WTC11 (cell line): Measurements from ENCODE around the gene CD180. TPM values are rescaled to one million over a fixed set of nuclear protein-coding genes. Genes with fewer than 3 reads are reported as not detected.

Experiments used
- ATAC-seq: fragments of 200-7000 bp; cut with Tn5 transposase; 2 replicates; pipeline ENCODE4 v1.10.0; 2021; ENCODE audit warnings: mild to moderate bottlenecking, moderate library complexity
- CTCF ChIA-PET: fragments of 300-600 bp; sonication (Branson Sonifier 250); formaldehyde crosslinking; loops from one replicate; lab custom pipeline; 2021; ENCODE audit warnings: antibody characterized with exemption; lab: Charles Lee
- POLR2A ChIA-PET: fragments of 350-600 bp; sonication (Branson Sonifier 250); formaldehyde crosslinking; loops from one replicate; lab custom pipeline; 2021; ENCODE audit warnings: antibody characterized with exemption; lab: Charles Lee
- DNase-seq: peaks from one replicate; pipeline ENCODE4 v3.0.0; 2021; ENCODE audit warnings: low spot score
- H3K27ac Mint-ChIP-seq: 2 replicates; pipeline ENCODE4 v1.8.0; 2021; ENCODE audit warnings: mixed read lengths
- H3K27me3 Mint-ChIP-seq: 2 replicates; pipeline ENCODE4 v1.8.0; 2021; ENCODE audit warnings: low read depth, mild to moderate bottlenecking, moderate library complexity, mixed read lengths
- H3K36me3 Mint-ChIP-seq: 2 replicates; pipeline ENCODE4 v1.8.0; 2021; ENCODE audit warnings: mixed read lengths
- H3K4me1 Mint-ChIP-seq: 2 replicates; pipeline ENCODE4 v1.8.0; 2022; ENCODE audit warnings: mixed read lengths
- H3K4me3 Mint-ChIP-seq: 2 replicates; pipeline ENCODE4 v1.8.0; 2021; ENCODE audit warnings: mild to moderate bottlenecking, moderate library complexity, mixed read lengths
- H3K9me3 Mint-ChIP-seq: 2 replicates; pipeline ENCODE4 v1.8.0; 2021; ENCODE audit warnings: mixed read lengths
- CBFB ChIP-seq: sonication (generic); formaldehyde crosslinking; IDR thresholded peaks from 2 replicates; pipeline ENCODE4 v1.8.1; 2022; ENCODE audit warnings: mild to moderate bottlenecking, low read depth, missing genetic modification reagents
- FOXJ3 ChIP-seq: sonication (generic); formaldehyde crosslinking; IDR thresholded peaks from 2 replicates; pipeline ENCODE4 v1.9.0; 2021; ENCODE audit warnings: missing genetic modification reagents, mild to moderate bottlenecking, borderline replicate concordance
- GTF2I ChIP-seq: fragments of 250-450 bp; sonication (Bioruptor Pico); conservative IDR thresholded peaks from 2 replicates; pipeline ENCODE4 v1.4.0; 2021; ENCODE audit warnings: mild to moderate bottlenecking
- NFATC4 ChIP-seq: fragments of 250-450 bp; sonication (Bioruptor Pico); IDR thresholded peaks from 2 replicates; pipeline ENCODE4 v1.9.0; 2021; ENCODE audit warnings: mild to moderate bottlenecking
- RELA ChIP-seq: sonication (generic); formaldehyde crosslinking; IDR thresholded peaks from 2 replicates; pipeline ENCODE4 v1.8.1; 2022; ENCODE audit warnings: missing genetic modification reagents, mild to moderate bottlenecking, borderline replicate concordance
- SOX15 ChIP-seq: fragments of 250-450 bp; sonication (Bioruptor Pico); IDR thresholded peaks from 2 replicates; pipeline ENCODE4 v1.9.0; 2021; ENCODE audit warnings: mild to moderate bottlenecking
- TEAD1 ChIP-seq: sonication (generic); formaldehyde crosslinking; IDR thresholded peaks from 2 replicates; pipeline ENCODE4 v1.8.0; 2022; ENCODE audit warnings: mild to moderate bottlenecking, missing genetic modification reagents
- ZNF138 ChIP-seq: sonication (generic); formaldehyde crosslinking; conservative IDR thresholded peaks from 2 replicates; pipeline ENCODE4 v1.8.1; 2022; ENCODE audit warnings: mild to moderate bottlenecking, moderate library complexity, missing genetic modification reagents
- ZNF317 ChIP-seq: sonication (generic); formaldehyde crosslinking; IDR thresholded peaks from 2 replicates; pipeline ENCODE4 v1.8.1; 2023; ENCODE audit warnings: low read depth, mild to moderate bottlenecking, moderate library complexity, missing genetic modification reagents, borderline replicate concordance
- total RNA-seq: library from RNA; stranded (reverse); gene quantifications from 3 replicates; pipeline ENCODE4 v1.2.3, GENCODE V29; 2021
- TF ChIP-seq, protein P1 (sequence below): fragments of 200-600 bp; IDR thresholded peaks from 2 replicates; pipeline ENCODE4 v1.8.0; 2022; ENCODE audit warnings: antibody characterized with exemption
- TF ChIP-seq, protein P2 (sequence below): sonication (generic); formaldehyde crosslinking; IDR thresholded peaks from 2 replicates; pipeline ENCODE4 v1.8.1; 2022; ENCODE audit warnings: mild to moderate bottlenecking, moderate library complexity, missing genetic modification reagents
- TF ChIP-seq, protein P3 (sequence below): sonication (generic); formaldehyde crosslinking; IDR thresholded peaks from 2 replicates; pipeline ENCODE4 v1.8.1; 2023; ENCODE audit warnings: mild to moderate bottlenecking, missing genetic modification reagents, borderline replicate concordance

The CD180 gene
- total RNA-seq, 1 experiment from 2014 or later = not detected

DNA sequence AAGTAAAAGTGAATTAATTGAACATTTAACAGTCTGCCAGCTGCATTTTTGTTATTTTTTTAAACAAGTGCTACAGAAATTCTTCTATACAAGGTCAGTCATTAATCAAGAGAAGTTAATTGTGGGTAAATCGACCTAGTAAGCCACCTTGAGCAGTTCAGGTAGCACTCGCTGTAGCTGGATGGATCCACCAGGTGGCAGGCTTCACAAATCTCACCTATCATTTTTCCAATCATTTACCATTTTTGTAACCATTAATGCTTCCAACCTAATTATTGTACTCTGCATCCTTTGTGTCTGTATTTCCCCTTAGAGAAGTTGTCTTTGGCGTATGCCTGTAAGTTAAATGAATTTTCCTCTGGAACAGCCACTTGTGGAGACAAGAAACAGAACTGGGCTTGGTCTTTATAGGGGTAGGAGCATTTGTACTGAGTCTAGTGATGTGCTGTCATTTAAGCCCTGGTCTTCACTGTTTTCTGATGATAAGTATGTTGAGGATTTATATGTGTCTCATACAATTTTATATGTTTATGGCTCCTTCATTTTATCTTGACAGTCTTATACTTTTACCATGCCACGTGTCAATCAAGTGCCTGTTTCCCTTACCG lies 39.5 kb downstream of the CD180 start:
- Mint-ChIP-seq H3K36me3 (no peaks in the 10 kb centered on the region), H3K27me3 (no peaks in the 10 kb centered on the region), H3K9me3 (no peaks in the 10 kb centered on the region), H3K4me3 (no peak overlapping the region), H3K27ac (no peak overlapping the region)
- peak; percentile 70 for ATAC-seq
- ChIA-PET POLR2A (no interaction called here), CTCF (interaction anchor here (0.8 to 3.1 kb wide), 7 partner anchors 9 to 328 kb away, joined by 3 to 25 read pairs (median 3); no protein-coding TSS in a partner anchor)
- peak; percentile 26 for DNase-seq
- TF ChIP-seq CBFB (CRISPR knock-in tag) = no peak
- TF ChIP-seq, protein P1, sequence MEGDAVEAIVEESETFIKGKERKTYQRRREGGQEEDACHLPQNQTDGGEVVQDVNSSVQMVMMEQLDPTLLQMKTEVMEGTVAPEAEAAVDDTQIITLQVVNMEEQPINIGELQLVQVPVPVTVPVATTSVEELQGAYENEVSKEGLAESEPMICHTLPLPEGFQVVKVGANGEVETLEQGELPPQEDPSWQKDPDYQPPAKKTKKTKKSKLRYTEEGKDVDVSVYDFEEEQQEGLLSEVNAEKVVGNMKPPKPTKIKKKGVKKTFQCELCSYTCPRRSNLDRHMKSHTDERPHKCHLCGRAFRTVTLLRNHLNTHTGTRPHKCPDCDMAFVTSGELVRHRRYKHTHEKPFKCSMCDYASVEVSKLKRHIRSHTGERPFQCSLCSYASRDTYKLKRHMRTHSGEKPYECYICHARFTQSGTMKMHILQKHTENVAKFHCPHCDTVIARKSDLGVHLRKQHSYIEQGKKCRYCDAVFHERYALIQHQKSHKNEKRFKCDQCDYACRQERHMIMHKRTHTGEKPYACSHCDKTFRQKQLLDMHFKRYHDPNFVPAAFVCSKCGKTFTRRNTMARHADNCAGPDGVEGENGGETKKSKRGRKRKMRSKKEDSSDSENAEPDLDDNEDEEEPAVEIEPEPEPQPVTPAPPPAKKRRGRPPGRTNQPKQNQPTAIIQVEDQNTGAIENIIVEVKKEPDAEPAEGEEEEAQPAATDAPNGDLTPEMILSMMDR = peak; percentile 57
- TF ChIP-seq, all 79 proteins: peak for 1
- H3K4me1 Mint-ChIP-seq = peaks cover 22% of the 10 kb centered on the region

DNA sequence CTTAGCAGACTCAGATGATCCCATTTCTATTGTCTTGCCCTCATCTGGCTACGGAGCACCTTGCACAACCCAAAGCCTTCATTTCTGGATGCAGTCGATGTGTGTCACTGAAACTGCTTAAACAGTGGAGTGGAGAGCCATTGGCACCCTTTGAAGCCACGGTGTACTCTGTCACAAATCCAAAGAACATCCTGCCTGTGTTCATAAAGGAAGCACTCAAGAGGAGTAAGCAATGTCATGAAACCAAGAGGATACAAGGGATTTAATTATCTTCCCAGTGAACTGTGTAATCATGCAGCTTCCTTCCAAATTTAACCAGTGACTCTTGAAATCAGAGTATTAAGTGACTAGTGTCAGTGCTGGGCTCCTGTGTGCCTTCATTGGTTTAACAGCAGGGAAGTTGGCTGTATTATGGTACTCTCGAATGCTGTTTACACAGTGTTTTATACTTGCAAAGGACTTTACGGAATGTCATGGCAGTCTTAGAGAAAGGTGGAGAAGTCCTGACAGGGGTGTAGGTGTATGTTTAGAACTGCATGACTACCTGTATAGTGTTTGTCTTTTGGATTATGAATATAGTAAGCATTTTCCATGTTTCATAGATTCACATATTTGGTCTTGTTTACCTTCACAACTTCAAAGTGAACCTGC lies 41.9 kb downstream of the CD180 start:
- DNase-seq (no peak), ATAC-seq (no peak)
- Mint-ChIP-seq H3K4me3 (no peak overlapping the region), H3K27ac (peak overlapping the region; percentile 59; the same call in 1 of the 2 replicates), H3K27me3 (no peaks in the 10 kb centered on the region), H3K4me1 (peaks cover 5% of the 10 kb centered on the region; the same call in 1 of the 2 replicates), H3K36me3 (no peaks in the 10 kb centered on the region), H3K9me3 (no peaks in the 10 kb centered on the region)
- ChIA-PET CTCF (interaction anchor here (1.3 kb wide), 1 partner anchor 54 kb away, joined by 3 read pairs; no protein-coding TSS in a partner anchor), POLR2A (no interaction called here)
- TF ChIP-seq ZNF138 (CRISPR knock-in tag) (no peak), FOXJ3 (CRISPR knock-in tag) (no peak)

DNA sequence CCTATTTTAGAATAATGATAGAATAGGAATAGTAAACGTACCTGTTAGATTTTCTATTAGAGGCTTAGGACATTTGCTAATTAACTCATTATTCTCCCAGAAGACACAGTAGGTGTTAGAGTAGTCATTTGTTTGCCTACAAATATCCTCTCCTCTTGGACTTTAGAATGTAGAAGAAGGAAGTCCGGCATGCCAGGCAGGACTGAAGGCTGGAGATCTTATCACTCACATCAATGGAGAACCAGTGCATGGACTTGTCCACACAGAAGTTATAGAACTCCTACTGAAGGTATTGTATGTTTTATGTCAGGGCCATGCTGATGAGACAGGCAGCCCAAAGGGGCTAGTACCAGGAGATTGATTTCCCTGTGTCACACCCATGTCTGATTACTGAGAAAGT lies 43.3 kb downstream of the CD180 start:
- H3K36me3 Mint-ChIP-seq = no peaks in the 10 kb centered on the region
- no peak overlapping the region for H3K27ac Mint-ChIP-seq
- DNase-seq = no peak
- no peak for ATAC-seq
- no peaks in the 10 kb centered on the region for H3K9me3 Mint-ChIP-seq
- H3K27me3 Mint-ChIP-seq = no peaks in the 10 kb centered on the region
- TF ChIP-seq SOX15 (CRISPR knock-in tag) = no peak
- TF ChIP-seq TEAD1 (CRISPR knock-in tag) = no peak
- TF ChIP-seq, protein P2, sequence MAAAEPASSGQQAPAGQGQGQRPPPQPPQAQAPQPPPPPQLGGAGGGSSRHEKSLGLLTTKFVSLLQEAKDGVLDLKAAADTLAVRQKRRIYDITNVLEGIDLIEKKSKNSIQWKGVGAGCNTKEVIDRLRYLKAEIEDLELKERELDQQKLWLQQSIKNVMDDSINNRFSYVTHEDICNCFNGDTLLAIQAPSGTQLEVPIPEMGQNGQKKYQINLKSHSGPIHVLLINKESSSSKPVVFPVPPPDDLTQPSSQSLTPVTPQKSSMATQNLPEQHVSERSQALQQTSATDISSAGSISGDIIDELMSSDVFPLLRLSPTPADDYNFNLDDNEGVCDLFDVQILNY (CRISPR knock-in tag) = no peak
- no peak for TF ChIP-seq NFATC4 (CRISPR knock-in tag)
- TF ChIP-seq, protein P3, sequence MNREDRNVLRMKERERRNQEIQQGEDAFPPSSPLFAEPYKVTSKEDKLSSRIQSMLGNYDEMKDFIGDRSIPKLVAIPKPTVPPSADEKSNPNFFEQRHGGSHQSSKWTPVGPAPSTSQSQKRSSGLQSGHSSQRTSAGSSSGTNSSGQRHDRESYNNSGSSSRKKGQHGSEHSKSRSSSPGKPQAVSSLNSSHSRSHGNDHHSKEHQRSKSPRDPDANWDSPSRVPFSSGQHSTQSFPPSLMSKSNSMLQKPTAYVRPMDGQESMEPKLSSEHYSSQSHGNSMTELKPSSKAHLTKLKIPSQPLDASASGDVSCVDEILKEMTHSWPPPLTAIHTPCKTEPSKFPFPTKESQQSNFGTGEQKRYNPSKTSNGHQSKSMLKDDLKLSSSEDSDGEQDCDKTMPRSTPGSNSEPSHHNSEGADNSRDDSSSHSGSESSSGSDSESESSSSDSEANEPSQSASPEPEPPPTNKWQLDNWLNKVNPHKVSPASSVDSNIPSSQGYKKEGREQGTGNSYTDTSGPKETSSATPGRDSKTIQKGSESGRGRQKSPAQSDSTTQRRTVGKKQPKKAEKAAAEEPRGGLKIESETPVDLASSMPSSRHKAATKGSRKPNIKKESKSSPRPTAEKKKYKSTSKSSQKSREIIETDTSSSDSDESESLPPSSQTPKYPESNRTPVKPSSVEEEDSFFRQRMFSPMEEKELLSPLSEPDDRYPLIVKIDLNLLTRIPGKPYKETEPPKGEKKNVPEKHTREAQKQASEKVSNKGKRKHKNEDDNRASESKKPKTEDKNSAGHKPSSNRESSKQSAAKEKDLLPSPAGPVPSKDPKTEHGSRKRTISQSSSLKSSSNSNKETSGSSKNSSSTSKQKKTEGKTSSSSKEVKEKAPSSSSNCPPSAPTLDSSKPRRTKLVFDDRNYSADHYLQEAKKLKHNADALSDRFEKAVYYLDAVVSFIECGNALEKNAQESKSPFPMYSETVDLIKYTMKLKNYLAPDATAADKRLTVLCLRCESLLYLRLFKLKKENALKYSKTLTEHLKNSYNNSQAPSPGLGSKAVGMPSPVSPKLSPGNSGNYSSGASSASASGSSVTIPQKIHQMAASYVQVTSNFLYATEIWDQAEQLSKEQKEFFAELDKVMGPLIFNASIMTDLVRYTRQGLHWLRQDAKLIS = no peak
- TF ChIP-seq GTF2I (CRISPR knock-in tag) = no peak
- TF ChIP-seq ZNF317 (CRISPR knock-in tag) = no peak
- no peak for TF ChIP-seq RELA
- H3K4me3 Mint-ChIP-seq = no peak overlapping the region
- ChIA-PET POLR2A (no interaction called here), CTCF (no interaction called here)
- H3K4me1 Mint-ChIP-seq = peaks cover 5% of the 10 kb centered on the region; the same call in 1 of the 2 replicates
